NCI-H748 treated with DMSO at 0.1 percent for 48 hours (cell line): Measurements from ENCODE around the gene WDR26.
"Not testable (repeated sequence)": the region's sequence is repeated elsewhere in the genome, so short reads cannot be mapped to it uniquely, and the experiment has no call there.

Source experiments
- DNase-seq: peaks from one replicate; lab custom pipeline; 2025; lab: John Stamatoyannopoulos, UW

WDR26 gene

DNA sequence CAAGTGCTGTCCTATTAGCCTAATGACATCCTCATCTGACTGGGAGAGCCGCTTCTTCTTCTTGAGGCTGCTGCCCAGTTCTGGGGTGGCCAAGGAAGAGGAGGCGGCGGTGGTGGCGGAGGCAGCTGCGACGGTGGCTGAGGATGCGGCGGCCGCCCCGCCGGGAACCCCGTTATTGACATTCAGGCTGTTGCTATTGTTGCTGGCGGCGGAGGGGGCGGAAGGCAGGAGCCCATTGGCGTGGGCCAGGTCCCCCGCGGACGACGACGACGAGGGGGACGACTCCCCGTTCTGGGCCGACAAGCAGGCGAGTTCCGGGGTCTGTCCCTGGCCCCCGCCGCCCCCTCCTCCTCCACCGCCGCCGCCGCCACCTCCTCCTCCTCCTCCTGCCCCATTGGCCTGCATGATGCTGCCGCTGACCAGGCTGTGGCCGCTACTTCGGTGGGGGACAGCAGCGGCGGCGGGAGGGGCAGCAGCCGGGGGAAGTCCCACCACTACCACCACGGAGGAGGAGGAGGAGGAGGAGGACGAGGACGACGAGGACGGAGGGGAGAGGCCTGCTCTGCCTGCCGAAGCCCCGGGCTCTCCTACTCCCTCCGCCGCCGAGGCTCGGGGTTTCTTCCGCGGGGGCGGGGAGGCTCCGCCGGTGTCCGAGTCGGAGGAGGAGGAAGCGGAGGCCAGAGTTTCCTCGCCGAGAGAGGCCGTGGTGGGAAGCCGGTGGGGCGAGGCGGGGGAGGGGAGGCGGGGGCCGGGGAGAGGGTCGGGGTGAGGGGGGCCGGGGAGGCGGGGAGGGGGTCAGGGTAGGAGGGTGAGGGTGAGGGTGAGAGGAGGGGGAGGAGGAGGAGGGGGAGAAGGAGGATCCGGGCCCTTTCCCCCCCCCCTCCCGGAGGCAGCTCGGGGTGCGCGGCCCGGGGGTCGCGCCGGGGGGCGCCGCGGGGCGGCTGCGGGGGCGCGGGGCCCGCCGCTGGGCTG lies 610 bp downstream of the WDR26 start:
- no peak for DNase-seq

DNA sequence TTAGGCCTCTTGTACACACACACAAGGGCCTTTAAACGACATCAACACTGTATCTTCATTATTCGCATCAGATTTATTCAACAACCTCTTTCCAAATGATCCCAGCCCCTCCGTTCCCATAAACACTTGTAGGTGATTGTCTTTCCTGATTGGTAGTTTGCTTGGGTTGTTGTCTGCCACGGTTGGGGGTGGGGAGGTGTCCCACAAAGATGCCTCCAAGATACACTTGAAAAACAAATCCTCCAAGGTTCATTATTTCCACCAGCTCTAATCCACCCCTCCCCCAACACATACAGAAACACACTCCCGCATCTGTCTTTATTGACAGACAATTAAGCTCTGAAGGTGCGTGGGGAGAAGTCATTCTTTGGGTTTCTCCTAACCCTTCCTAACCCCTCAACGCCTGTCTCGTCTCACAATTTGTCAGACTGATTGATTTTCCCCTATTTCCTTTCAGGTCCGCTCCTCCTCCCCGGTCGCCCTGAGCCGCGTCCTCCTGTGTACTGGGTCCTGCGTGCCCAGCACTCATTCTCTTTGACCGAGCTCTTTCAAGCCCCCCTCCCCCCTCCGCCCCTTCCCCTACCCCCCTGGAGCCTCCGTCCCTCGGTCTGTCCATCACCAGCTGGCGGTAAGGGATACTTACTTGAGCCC lies 1.4 kb downstream of the WDR26 start:
- no peak for DNase-seq

DNA sequence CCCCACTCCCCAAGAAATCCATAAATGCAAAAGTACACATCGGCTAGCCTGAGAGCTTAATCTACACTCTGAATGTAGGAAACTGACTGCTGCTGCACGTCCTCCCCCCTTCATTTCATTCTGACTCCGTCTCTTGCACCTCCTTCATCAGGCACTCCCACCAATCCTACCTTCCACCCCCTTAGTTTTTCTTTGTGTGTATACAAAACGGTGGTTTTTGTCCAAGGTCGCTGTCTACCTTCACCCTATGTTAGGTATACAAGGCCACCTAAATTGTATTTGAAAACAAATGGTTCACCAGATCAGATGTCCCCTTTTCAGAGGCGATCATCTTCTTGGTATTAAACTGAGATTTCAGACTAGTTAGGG lies 1.9 kb downstream of the WDR26 start:
- no peak for DNase-seq

DNA sequence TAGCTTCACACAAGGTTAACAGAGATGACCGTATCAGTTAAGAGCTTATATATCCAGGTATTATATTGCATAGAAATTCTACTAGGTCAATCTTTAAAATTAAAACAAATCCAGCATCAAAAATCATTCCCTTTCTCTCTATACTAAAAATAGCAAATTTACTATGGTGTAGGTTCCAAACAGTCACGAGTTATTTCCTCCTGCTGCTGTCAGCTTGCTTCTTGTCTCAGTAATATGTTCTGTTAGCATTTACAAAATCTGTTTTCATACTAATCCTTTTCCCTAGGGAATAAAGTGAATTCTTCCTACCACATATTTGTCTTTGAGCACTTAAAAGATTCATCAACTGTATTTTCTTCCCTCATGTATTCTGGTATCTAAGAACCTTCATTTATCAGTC lies 2.5 kb downstream of the WDR26 start:
- no peak for DNase-seq

DNA sequence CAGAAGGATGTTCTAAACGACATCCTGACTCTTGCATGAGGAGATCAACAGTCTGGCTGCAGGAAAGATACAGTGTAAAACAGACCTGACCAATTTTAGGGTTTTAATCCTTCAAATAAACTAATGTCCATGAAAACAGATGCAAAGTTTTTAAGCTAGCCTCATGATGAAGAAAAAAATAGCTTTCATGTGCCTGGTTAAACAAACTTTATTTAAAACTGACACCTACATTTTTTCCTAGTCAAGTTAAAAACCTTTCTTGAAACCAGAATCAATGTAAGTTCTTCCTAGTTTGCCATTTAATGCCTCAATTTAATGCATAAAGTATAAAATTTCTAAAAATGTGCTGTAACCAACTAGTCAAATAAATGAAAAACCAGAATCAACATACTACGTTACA lies 2.9 kb downstream of the WDR26 start:
- no peak for DNase-seq

DNA sequence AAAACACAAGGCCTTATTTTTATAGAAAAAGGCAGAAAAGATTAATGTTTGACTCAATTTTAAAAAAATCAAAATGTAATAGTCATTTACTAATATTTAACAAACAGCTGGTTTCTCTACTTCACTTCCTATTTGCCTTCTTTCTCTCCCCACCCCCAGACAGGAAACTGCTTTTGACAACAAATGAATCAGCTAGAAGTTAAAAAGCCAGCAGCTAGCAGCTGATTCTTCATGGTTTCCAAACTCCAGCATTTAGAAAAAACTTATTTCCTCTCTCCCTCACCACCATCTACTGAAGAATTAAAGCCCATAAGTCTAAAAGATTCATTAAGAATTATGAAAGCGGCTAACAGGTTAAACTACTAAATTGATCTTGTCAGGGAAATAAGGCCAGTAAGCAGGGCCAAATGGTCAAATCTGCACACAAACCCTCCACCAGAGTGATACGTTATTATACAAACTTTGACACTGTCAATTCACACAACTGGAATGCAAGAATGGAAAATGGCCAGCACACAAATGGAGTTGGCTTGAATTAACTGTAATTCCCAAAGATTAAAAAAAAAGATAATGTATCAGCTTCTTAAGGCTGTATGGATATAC lies 4.0 kb downstream of the WDR26 start:
- no peak for DNase-seq

DNA sequence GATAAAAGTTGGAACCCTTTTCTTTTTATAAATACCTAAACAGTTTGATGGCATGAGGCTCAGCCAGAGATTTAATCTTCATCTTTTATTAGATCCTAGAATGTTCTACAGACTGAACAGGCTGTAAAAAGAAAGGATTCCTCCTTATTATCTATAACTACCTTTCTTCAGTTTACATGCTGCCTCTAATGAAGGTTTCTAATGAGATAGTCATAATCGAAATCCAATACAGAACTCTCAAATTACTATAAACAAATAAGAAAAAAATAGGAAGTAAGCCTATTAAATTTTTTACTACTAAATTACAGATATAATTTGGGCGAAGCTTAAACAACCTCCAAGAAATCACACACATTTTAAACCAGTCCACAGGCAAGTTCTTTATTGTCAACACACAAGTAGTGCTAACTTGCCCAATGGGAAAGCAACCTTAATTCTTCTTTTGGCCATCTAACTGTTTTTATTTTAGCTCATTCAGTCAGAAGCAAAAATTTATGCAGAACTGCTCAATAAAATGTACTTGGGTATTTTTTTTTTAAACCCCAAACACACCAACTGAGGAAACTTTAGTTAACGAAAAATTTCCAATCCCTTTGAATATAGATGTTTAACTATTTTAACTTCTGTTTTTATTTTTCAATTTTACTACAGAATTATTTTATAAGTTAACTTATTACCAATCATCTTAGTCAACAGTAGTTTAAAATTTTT lies 4.8 kb downstream of the WDR26 start:
- no peak for DNase-seq

DNA sequence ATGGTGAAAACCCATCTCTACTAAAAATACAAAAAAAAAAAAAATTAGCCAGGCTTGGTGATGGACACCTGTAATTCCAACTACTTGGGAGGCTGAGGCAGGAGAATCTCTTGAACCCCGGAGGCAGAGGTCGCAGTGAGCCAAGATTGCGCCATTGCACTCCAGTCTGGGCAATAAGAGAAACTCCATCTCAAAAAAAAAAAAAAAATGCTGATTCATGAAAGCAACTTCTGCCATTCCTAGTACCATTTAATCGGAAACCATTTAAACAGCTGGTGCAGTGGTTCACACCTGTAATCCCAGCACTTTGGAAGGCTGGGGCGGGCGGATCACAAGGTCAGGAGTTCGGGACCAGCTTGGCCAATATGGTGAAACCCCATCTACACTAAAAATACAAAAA lies 5.9 kb downstream of the WDR26 start:
- DNase-seq = not testable (repeated sequence)

DNA sequence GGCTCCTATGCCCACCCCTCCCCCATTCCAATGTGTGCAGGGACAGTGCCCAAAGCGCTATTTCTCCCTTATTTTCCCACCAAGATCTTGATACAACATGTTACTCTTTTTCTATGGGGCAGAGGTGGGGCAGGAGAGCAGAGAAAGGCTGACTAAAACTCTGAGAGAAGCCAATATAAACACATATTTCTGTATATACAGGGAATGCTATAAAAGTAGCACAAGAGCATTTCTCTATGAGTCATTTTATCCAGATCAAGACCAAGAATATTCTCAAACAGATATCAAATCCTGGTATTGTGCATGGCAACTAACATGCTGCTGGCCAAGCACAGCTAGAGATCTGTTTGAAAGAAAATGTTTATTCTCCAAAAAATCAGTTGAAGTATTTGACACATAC lies 7.3 kb downstream of the WDR26 start:
- no peak for DNase-seq

DNA sequence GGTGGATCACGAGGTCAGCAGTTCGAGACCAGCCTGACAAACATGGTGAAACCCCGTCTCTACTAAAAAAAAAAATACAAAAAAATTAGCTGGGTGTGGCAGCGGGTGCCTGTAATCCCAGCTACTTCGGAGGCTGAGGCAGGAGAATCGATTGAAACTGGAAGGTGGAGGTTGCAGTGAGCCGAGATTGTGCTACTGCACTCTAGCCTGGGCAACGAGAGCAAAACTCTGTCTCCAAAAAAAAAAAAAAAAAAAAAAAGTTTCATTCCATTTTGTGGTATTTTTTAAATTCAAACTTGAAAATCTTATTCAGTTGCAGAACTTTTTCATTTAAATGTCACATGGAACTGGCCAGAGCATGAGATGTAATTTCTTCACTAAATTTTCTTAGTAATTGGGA lies 7.7 kb downstream of the WDR26 start:
- not testable (repeated sequence) for DNase-seq

DNA sequence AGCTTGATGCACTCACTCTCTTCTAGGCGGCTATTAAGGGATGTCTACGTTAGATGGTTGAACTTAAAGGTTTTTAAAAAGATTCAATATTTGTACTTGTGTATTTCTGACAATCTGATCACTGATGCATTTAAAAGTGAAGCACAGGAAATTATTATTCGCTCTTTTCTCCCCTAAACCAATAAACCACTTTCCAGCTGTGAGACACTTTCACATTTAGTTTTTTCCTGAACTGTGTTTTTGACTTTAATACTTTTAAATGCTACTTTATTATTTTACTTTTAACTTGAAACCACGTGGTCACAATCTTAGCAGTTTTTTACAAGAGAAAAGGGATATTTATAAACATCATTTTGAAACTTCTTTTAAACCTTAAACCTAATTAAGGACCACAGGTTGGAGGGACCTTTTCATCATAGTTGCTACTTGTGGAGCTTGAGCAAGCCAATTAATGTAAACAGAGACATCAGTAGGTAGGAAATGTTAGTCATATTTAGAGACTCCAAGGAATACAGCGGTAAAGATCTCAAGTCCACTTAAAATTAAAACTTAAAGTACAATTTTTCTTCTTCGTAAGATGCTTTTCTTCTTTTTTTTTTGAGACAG lies 9.2 kb downstream of the WDR26 start:
- no peak for DNase-seq

DNA sequence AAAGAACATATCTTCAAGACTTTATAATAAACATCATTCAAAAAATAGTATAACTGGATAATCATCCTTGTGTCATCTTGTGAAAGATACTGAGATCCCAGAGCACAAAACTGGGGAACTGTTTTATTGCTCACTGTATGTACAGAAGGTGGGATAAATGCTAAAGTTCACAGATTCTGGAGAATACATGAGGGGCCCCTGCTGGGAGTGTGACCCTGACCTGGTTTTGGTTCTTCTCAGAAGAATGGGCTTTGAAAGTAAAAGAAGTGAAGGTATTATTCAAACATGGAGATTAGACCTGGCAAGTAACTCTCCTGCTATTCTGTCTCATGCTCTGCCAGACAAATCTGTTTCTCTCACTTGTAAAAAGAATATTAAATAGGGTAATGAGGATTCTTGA lies 14.5 kb downstream of the WDR26 start:
- DNase-seq = no peak

DNA sequence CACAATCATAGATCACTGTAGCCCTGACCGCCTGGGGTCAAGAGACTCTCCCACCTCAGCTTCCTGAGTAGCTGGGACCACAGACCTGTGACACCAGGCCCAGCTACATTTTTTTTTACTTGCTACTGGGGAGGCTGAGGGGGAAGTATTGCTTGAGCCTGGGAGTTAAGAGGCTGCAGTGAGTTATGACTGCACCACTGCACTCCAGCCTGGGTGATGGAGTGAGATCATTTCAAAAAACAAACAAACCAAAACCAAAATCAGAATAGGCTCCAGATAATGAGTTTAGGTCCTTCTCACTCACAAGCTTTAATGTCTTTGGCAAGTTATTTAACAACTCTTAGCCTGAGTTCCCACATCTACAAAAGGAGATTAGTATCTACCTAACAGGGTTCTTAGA lies 22.8 kb downstream of the WDR26 start:
- no peak for DNase-seq

DNA sequence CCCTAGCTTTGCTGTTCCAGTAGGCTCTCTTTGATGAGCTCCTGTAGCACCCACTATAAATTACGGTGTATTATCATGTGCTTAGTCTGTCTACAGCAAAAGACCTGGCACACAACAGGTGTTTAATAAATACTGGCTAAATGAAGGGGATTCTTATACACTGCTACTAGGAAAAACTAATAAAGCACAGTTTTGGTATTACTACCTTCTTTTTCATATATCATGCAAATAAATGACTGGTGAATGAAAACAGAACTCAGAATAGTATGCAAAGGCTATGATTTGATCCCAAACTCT lies 26.4 kb downstream of the WDR26 start:
- no peak for DNase-seq

DNA sequence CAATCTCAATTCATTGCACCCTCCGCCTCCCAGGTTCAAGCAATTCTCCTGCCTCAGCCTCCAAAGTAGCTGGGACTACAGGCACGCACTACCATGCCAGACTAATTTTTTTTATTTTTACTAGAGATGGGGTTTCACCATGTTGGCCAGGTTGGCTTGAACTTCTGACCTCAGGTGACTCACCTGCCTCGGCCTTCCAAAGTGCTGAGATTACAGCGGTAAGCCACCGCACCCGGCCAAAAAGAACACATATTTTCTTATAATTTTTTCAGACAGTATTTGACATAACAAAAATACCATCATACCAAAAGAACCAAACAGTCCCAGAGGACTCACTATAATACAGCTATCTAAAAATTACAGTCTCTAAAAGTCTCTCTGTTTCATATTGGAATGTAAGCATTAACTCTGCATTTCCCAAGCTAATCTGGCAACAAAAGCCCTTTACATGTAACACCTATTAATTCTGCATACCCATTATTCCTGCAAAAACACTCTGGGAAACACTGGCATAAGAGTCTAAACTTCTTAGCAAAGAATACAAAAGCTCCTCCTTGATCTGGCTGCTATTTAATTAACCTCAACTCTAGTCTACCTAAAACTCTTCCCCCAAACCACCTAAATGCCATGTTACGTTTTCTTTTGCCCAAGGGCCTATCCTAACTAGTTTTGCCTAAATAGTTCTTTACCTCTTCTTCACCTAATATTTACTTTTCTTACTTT lies 26.9 kb downstream of the WDR26 start:
- no peak for DNase-seq

DNA sequence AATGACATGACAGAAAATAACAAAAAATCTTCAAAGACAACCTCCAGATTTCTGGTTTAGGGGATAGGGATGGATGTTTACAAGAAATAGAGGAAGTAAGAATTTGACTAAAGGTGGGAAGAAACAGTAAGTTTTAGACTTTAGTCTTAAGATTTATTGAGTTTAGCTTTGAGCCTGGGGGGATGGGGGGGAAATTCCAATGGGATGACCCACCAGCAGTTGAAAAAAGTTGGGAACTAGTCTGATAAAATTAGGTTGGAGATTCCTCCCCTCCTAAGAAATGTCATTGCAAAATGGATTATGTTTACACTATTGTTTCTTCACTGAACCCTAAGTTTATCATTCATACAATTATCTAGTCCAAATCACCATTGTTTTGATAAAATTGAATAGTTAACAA lies 28.4 kb downstream of the WDR26 start:
- no peak for DNase-seq

DNA sequence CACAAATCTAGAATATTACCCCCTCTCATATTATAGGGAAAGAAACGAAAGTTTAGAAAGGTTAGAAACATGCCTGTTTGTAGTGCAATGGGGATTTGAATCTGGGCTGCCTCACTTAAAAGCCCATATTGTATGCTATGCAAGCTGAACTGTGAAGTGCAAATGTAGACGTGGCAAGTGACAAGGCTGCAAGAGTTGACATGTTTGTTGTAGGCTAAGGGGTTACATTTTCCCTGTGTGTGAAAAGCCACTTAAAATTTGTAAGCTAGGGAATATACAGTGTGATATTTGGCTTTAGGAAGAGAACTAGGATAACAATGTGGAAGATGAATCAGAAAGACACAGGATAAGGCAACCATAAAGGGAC lies 29.0 kb downstream of the WDR26 start:
- no peak for DNase-seq

DNA sequence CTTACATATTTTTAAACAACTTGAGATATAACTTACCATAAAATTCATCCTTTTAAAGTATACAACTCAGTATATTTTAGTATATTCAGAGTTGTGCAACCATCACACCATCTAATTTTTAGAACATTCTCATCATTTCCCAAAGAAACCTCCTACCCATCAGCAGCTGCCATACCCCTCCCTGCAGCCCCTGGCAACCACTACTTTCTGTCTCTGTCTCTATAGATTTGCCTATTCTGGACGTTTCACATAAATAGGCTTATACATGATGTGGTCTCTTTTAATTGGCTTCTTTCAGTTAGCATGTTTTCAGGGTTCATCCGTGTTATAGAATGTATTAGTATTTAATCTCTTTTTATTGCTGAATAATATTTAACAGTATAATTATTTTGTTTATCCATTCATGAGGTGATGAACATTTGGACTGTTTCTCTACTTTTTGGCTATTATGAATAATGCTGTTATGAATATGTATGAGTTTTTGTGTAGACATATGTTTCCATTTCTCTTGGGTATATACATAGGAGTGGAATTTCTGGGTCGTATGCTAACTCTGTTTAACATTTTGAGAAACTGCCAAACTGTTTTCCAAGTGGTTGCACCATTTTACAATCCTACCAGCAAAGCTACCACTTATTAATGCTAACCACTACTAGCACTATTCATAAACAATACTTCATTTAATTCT lies 29.5 kb downstream of the WDR26 start:
- DNase-seq = no peak

DNA sequence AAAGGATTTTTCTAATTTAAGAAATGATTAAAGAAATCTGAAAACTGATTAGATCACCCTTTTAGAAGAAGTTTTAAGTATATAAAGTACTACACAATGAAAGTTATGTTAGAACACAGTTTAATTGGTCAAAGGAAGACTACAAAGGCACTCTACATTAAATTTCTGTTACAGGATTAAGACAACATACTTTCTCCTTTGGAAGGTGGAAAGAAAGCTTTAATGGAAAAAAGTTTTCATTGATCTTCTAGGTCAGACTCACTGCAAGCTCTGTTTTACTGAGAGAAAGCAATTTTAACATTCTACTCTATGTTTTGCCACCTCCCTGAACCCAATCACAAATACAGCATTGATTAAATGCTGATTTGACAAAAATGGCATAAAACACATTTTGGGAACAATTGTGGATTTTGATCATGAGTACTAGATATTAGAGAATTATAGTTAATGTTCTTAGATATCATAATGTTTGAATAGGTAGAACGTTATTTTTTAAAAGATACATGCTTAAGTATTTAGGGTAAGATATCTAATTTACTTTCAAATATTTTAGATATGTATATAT lies 32.0 kb downstream of the WDR26 start:
- DNase-seq = no peak

DNA sequence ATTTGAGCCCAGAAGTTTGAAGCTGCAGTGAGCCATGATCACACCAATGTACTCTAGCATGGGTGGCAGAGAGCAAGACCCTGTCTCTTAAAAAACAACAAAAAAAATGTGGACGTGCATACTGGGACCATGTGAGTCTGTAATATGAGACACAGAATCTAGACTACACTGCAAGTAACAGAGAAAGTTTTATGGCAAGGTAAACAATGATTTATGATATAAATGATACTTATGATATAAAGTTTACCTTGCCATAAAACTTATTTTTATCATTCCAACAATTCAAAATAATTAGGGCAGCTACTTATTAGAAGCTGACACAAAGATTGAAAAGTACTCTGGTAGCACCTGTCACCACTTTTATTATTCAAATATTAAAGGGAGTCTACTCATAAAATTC lies 34.7 kb downstream of the WDR26 start:
- DNase-seq = no peak

DNA sequence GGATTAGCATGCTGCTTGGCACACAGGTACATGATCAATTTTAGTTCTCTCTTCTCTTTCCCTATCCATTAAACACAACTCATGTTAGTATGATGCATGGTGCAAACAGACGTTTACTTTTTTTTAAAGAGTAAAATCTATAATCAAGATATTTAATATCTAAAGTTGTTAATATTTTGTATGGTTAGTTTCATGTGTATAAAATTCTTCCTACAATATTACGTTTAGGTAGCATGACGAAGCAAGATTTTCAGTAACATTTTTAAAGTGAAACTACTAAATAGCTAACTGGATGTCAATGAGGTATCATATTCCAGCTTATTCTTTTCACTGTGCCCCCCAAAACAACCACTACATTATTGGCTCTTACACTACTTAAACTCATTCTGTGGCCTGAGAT lies 41.3 kb downstream of the WDR26 start:
- DNase-seq = no peak
